HG02678 (cell line): ENCODE measurements around the gene HTR3C.
"Not testable (repeated sequence)": the region's sequence is repeated elsewhere in the genome, so short reads cannot be mapped to it uniquely, and the experiment has no call there.

Experiments
- ATAC-seq: cut with Tn5 transposase; IDR thresholded peaks from one replicate; pipeline ENCODE4 v1.9.1; 2021; ENCODE audit warnings: mild to moderate bottlenecking, moderate library complexity; ENCODE audit not compliant: unreplicated experiment

The HTR3C gene, protein sequence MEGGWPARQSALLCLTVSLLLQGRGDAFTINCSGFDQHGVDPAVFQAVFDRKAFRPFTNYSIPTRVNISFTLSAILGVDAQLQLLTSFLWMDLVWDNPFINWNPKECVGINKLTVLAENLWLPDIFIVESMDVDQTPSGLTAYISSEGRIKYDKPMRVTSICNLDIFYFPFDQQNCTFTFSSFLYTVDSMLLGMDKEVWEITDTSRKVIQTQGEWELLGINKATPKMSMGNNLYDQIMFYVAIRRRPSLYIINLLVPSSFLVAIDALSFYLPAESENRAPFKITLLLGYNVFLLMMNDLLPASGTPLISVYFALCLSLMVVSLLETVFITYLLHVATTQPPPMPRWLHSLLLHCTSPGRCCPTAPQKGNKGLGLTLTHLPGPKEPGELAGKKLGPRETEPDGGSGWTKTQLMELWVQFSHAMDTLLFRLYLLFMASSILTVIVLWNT

GRCh38 chr3:184052767-184053166, at the start of gene HTR3C:
TSS of gene HTR3C (plus strand) at chr3:184053047. CDS start at chr3:184053081, 34 bp downstream.
- ATAC-seq = no peak

- ATAC-seq = no peak
Measured at GRCh38 chr3:184003187-184003967, 49.5 kb upstream of the HTR3C start.

GRCh38 chr3:184004476-184004875, 48.4 kb upstream of the HTR3C start:
- no peak for ATAC-seq

GRCh38 chr3:184005941-184006507, 46.8 kb upstream of the HTR3C start:
- ATAC-seq = peak; percentile 77

DNA sequence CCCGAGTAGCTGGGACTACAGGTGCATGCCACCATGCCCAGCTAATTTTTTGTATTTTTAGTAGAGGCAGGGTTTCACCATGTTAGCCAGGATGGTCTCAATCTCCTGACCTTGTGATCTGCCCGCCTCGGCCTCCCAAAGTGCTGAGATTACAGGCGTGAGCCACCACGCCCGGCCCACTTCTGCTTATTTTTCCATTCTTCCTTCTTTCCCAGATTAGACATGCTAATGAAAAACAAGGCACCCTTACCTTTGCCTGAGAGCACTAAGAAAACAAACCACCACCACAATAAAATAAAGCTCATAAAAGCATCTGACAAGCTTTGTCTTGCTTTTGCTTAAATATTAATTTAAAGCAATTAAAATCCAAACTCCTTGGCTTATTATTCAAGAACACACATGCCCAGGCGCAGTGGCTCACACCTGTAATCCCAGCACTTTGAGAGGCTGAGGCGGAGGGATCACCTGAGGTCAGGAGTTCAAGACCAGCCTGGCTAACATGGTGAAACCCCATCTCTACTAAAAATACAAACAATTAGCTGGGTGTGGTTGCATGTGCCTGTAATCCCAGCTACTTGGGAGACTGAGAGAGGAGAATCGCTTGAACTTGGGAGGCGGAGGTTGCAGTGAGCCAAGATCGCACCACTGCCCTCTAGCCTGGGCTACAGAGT, 45.6 kb upstream of the HTR3C start:
- not testable (repeated sequence) for ATAC-seq

GRCh38 chr3:184008161-184008560, 44.7 kb upstream of the HTR3C start:
- no peak for ATAC-seq

- no peak for ATAC-seq
Measured at GRCh38 chr3:184011230-184011876, 41.5 kb upstream of the HTR3C start.

DNA sequence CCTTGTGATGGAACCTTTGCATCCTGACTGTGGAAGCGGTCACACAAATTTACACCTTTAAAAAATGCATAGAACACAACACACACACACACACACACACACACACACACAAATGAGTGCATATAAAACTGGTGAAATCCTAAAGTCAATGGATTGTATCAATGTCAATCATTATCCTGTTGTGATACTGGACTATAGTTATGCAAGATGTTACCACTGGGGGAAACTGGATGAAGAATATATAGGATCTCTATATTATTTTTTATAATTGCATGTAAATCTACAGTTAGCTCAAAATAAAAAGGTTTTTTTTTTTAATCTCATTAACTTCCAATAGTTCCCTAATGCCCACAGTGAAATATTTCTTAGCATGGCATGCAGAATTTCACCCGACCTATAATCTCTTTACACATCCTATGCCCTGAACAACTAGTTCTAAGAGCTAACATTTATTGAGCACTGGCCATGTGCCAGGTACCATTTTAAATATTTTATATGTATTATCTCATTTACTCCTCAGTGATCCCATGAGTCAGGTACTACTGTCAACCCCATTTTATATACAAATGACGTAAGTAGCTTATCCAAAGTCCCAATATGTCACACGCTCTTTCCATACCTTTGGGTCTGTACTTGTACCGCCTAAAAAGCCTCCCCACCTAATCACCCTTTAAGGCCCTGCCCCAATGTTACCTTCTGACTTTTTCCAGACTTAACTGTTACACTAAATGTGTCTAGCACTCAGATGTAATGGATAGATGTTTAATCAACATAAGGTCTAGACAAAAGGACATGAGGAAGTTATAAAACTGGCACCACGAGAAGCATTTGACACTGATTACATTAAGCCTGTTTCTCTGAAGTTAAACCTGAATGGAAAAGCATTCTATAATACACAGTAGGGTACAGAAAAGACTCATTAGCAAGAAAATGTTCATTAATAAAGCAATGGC, 40.6 kb upstream of the HTR3C start:
- ATAC-seq = no peak

DNA sequence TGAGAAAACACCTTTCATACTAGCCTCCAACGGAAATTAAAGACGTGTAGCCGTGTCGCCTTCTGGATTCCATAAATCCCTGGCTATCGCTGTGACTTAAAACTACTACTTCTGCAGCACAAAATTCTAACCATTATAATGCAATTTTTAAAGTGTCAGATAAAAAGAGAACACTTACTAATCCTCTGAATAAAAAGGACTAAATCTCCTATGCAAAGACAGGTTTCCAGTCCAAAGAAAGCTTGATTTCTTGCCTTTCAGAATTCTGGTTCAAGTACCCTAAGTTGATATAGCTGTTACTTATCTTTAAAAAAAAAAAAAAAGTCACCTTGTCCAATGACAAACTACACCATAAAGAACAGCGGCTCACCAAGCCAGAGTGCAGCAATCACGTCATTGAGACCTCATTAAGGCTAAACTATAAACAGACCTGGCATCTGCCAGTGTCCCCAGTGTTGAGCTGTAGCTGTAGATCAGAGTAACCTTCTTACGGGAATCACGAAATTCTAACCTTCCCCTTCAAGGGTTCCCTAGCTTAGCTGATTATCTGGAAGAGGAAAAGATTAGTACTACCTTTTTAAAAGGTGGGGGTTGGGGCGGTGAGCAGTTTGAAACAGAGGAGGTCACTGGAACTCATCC, 37.3 kb upstream of the HTR3C start:
- no peak for ATAC-seq

DNA sequence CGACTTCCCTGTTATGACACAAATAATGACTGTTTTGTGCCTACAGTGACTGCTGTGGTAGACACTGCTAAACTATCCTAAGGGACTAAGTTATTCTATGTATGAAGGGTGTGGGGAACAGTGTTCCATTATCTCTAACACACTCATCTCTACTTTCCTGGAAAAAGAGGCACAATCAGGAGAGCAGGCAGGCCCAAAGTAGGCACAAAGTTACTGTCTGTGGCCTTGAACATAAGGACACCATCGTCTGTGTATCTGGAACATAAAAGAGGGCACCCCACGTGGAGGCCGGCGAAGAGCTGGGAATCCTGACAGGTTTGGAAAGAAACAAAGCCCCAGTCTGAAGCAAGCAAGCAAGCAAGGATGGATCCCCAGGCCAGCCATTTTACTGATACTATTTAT, 36.7 kb upstream of the HTR3C start:
- ATAC-seq = no peak

DNA sequence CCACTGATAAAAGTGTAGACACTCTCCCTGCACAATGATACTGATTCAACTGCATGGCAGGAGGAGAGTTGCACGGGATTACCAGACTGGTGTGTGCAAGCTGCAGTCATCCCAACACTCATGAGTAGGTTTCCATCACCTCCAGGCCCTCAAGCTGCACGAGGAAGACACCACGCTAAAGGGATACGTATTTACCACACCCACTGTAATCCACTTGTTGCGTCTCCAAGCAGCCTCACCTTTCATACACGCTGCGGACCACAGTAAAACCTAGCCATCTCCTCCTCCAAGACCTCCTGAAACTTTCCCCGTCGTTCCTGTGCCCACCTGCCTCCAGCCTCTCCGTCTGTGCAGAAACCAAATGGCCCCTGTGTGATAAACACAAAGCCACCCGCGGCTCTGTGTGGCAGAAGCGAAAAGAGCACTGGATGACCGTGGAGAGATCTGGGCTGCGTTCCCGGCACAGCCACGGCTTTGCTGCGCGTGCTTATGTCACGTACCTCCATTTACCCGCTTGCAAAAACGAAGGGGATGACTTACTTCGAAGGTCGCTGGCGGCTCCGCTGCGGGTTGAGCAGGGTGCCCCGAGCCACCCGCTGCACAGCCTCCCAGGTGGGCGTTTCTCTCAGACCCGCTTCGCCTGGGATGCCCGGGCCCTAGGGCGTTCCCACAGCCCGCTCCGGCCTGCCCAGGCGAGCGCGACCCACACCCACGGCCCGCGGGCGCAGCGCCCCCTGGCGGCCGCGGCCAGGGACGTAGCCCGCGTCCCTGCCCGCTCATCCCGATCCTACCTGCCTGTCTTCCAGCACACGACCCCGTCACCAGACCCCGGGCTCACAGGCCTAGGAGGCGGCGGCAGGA, 35.8 kb upstream of the HTR3C start:
- ATAC-seq = peak; percentile 77

DNA sequence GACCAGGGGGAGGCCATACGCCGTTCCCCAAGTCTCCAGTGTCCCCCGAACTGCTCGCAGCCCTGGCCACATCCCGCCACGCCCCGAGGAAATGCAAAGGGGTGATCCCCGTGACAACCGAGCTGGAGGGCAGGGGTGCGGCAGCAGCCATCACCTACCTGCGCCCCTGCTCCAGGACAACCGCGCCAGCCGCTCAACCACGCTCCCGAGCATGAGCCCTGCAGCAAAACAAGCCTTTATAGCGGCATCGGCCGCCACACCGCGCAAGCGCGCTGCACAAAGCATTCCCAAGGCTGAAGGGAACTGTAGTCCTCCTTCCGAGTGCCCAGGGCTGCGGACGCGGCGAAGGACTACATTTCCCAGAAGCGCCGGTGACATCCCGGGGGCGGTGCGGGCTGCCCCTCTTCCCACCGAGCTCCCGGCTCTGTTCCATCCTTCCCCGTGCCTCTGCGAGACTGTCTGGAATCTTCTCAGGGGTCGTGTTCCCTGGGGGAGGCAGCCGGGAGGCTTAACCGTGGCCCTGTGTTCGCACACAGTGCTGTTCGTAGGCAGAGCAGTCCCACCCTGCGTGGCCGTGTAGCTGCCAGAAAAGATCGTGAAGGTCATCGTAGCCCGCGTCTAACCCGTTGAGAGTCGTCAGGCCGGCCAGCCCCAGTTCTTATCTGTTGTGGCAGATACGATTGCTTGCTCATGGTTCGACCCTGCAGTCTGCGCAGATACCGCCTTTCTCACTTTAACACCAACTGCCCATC, 35.0 kb upstream of the HTR3C start, which contains the start of gene ABCC5:
Gene ABCC5 (minus strand): TSS at position 213 of the 752 bp plus-strand sequence. CDS start 3,492 bp downstream, outside the sequence.
- ATAC-seq = peak; percentile 97

- ATAC-seq = no peak
Measured at GRCh38 chr3:184018424-184018973, 34.3 kb upstream of the HTR3C start.

DNA sequence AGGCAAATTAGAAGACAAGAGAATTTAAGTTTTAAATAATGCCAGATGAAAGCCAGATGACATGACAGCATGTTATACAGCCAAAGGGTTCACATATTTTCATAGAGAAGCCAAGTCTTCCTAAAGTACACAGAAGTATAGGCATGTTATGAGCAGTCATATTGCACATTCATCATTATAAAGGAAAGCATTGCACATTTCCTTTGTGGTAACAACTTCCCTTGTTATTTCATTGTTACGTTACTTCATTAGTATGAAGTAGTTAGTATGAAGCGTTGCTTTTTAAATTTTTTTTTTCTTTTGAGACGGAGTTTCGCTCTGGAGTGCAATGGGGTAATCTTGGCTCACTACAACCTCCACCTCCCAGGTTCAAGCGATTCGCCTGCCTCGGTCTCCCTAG, 30.5 kb upstream of the HTR3C start:
- ATAC-seq = no peak

DNA sequence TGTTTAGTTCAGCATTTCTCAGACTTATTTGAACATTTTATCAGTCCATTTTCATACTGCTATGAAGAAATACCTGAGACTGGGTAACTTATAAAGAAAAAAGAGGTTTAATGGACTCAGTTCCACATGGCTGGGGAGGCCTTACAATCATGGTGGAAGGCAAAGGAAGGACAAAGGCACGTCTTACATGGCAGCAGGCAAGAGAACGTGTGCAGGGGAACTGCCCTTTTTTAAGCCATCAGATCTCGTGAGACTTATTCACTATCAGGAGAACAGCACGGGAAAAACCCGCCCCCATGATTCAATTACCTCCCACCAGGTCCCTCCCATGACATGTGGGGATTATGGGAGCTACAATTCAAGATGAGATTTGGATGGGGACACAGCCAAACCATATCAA, 27.6 kb upstream of the HTR3C start:
- ATAC-seq = not testable (repeated sequence)

GRCh38 chr3:184028275-184028890, 24.5 kb upstream of the HTR3C start:
- ATAC-seq = not testable (repeated sequence)
